ENCODE data around the gene SLC49A4. TPM values are rescaled to one million over a fixed set of nuclear protein-coding genes. Genes with fewer than 3 reads are reported as not detected.
A peak's percentile ranks its signal among the peaks of the same experiment; 100 is the strongest.

The SLC49A4 gene
- total and polyA plus RNA-seq, 11 donors, result 5.6 to 25.4 (median 14.4) TPM

GRCh38 chr3:122760453-122761271, 34.2 kb upstream of the SLC49A4 start:
- peak overlapping the region in 1 of 12 donors; percentile 78 for H3K27ac ChIP-seq
- ATAC-seq, result no peak
- WGBS, 4 donors, result 77 to 83% (median 80%) methylated on average over 3 of the region's 3 CpGs
- intact Hi-C loops (cut with DNase I), result no loop called here
- H3K9me3 ChIP-seq, result no peaks in the 10 kb centered on the region
- TF ChIP-seq POLR2A (IDR thresholded peaks at IDR 0.05), result no peak
- TF ChIP-seq CTCF (IDR thresholded peaks at IDR 0.05), result no peak
- no peak for DNase-seq
- peaks cover 0 to 17% (median 0%) of the 10 kb centered on the region in 9 donors for H3K36me3 ChIP-seq
- no peak overlapping the region for H3K4me3 ChIP-seq
- H3K27me3 ChIP-seq, result no peaks in the 10 kb centered on the region
- H3K4me1 ChIP-seq, result peaks cover 0 to 39% (median 6%) of the 10 kb centered on the region in 12 donors

GRCh38 chr3:122766430-122766829, 28.4 kb upstream of the SLC49A4 start:
- no peak overlapping the region for H3K4me3 ChIP-seq
- H3K27ac ChIP-seq, result peak overlapping the region in 1 of 12 donors; percentile 86
- intact Hi-C loops (cut with DNase I), result no loop called here
- H3K9me3 ChIP-seq, result no peaks in the 10 kb centered on the region
- DNase-seq (no peak), ATAC-seq (no peak)
- peaks cover 0 to 51% (median 0%) of the 10 kb centered on the region in 12 donors for H3K4me1 ChIP-seq
- H3K27me3 ChIP-seq, result no peaks in the 10 kb centered on the region
- no peak for TF ChIP-seq CTCF (IDR thresholded peaks at IDR 0.05)
- TF ChIP-seq POLR2A (IDR thresholded peaks at IDR 0.05), result no peak
- peaks cover 0 to 39% (median 0%) of the 10 kb centered on the region in 9 donors for H3K36me3 ChIP-seq
- WGBS, 4 donors, result 96 to 98% (median 97%) methylated on average over 3 of the region's 3 CpGs

GRCh38 chr3:122767540-122768372, 27.1 kb upstream of the SLC49A4 start:
- ATAC-seq, result peak in 3 of 4 donors; percentile 29 to 62 (median 60)
- H3K4me1 ChIP-seq, result peaks cover 0 to 49% (median 0%) of the 10 kb centered on the region in 12 donors

More at GRCh38 chr3:122767540-122768372, 27.1 kb upstream of the SLC49A4 start:
- H3K4me3 ChIP-seq, result no peak overlapping the region
- TF ChIP-seq CTCF (IDR thresholded peaks at IDR 0.05) (no peak), POLR2A (IDR thresholded peaks at IDR 0.05) (no peak)
- WGBS, 4 donors, result 87 to 95% (median 93%) methylated on average over 3 of the region's 3 CpGs
- H3K9me3 ChIP-seq, result no peaks in the 10 kb centered on the region
- H3K36me3 ChIP-seq, result peaks cover 0 to 39% (median 0%) of the 10 kb centered on the region in 9 donors
- intact Hi-C loops (cut with DNase I), result no loop called here
- peak overlapping the region in 3 of 12 donors; percentile 0 to 86 (median 45) for H3K27ac ChIP-seq
- DNase-seq, result no peak
- no peaks in the 10 kb centered on the region for H3K27me3 ChIP-seq

Data from heart left ventricle (tissue), 16 donors.